Measurements from ENCODE around the gene DMKN.

DNA sequence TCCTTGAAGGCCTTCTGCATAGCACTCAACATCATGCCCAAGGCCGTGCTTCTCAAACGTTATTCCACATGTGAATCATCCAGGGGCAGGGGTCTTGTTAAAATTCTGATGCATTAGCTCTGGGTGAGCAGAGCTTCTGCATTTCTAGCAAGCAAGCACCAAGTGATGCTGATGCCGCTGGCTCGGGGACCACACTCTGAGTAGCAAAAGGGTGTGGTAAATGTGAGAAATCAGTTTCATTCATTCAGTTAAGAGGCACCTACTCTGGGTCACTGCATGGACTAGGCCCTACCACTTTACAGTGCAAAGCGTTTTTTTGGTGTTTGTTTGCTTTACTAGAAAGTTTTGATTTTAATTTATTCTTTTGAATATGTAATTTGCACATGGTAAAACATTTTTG lies 30.4 kb downstream of the DMKN start:
- TF ChIP-seq, protein P1, sequence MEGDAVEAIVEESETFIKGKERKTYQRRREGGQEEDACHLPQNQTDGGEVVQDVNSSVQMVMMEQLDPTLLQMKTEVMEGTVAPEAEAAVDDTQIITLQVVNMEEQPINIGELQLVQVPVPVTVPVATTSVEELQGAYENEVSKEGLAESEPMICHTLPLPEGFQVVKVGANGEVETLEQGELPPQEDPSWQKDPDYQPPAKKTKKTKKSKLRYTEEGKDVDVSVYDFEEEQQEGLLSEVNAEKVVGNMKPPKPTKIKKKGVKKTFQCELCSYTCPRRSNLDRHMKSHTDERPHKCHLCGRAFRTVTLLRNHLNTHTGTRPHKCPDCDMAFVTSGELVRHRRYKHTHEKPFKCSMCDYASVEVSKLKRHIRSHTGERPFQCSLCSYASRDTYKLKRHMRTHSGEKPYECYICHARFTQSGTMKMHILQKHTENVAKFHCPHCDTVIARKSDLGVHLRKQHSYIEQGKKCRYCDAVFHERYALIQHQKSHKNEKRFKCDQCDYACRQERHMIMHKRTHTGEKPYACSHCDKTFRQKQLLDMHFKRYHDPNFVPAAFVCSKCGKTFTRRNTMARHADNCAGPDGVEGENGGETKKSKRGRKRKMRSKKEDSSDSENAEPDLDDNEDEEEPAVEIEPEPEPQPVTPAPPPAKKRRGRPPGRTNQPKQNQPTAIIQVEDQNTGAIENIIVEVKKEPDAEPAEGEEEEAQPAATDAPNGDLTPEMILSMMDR (IDR thresholded peaks at IDR 0.05; ENCODE audit: extremely low read depth in 1 of 2, insufficient read depth in 1 of 2, low read depth in 1 of 2, low read length in 2 of 2) = no peak
- TF ChIP-seq EZH2 (IDR thresholded peaks at IDR 0.05; ENCODE audit: borderline replicate concordance, low read depth, low read length, severe bottlenecking) = no peak
- no peak for TF ChIP-seq JUN (IDR thresholded peaks at IDR 0.05; ENCODE audit: borderline replicate concordance, insufficient read depth, insufficient read length, low read depth)
- TF ChIP-seq POLR2A (IDR thresholded peaks at IDR 0.05; ENCODE audit: low read depth, low read length) = no peak
- no peak for TF ChIP-seq POLR2AphosphoS5 (IDR thresholded peaks at IDR 0.05; ENCODE audit: insufficient read depth, low read depth, low read length)
- no peak for TF ChIP-seq GATA2 (IDR thresholded peaks at IDR 0.05; ENCODE audit: insufficient read depth, insufficient read length, low read depth, low read length)

Measured in endothelial cell of umbilical vein (primary cell).